GM19455 (cell line): ENCODE data around the gene GDF15.
"Not testable (repeated sequence)": the region's sequence is repeated elsewhere in the genome, so short reads cannot be mapped to it uniquely, and the experiment has no call there.

Experiments
- ATAC-seq: cut with Tn5 transposase; IDR thresholded peaks from one replicate; pipeline ENCODE4 v1.9.1; 2021; ENCODE audit not compliant: unreplicated experiment

The GDF15 gene

DNA sequence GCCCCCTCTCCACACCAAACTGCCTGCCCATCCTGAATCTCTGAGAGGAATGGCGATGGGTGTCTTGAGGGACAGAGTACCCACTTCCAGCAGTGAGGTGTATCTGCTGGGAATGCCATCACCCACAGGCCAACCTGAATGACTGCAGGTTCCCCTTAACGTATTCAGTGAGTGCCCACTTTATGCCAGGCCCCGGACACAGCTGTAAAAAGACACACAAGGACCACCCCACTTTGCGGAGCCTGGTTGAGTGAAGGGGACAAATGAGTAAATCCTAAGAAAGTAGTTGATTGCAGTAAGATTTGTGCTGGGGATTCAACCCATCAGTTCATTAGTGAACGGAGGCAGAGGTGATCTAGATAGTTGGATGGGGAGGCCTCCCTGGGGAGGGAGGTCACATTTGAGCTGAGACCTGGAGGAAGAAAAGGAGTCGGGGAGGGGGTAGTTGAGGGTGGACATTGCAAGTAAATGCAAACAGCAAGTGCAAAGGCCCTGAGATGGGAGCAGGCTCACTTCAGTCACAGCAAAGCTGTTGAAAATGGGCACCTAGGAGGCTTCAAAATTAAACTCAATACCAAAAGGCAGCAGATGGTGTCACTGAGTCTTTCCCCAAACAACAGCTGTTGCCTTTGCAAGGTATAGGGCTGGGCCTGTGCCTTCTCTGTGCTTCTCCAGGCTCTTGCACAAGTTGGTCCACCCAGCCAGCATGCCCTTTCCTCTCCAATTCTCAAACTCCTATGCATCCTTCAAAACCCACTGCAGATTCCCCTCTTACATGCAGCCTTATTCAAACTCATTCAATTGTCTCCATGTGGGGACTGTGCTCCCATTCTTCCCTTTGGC is 4.3 kb downstream of the GDF15 start:
- ATAC-seq, result no peak

DNA sequence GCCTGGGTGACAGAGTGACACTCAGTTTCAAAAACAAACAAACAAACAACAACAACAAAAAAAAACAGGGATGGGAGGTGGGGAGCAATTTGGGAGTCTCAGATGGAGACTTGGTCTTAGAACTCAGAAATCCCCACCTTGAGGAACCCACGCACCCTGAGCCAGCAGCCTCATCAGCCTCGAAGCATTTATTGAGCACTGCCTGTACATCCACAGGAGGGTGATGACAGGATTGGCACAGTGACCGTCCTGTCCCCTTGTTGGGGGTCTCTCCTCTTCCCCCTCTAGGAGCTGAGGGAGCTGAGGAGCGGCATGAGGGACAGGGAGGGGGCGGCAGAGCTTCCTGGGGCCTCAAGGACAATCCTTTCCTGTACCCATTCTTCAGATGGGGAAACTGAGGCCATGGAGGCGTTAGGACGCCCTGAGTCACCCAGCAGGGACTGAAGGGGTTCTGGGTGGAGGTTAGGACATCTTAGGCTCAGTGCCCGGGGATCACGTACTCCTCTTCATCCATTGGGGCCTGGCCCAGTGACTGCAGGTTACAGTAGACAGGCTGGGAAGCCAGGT is 5.6 kb downstream of the GDF15 start:
- no peak for ATAC-seq

DNA sequence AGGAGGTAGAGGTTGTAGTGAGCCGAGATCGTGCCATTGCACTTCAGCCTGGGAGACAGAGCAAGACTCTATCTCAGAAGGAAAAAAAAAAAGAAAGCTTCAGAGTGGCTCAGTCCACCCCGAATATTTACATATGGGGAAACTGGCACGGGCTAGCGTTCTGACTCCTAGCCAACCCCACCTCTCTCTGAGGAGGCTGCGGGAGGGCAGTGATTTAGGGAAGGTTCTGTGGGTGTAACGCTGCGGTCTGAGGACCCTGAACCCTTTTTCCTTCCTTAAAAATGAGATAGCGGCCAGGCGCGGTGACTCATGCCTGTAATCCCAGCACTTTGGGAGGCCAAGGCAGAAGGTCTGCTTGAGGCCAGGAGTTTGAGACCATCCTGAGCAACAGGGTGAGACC is 6.5 kb downstream of the GDF15 start:
- no peak for ATAC-seq

DNA sequence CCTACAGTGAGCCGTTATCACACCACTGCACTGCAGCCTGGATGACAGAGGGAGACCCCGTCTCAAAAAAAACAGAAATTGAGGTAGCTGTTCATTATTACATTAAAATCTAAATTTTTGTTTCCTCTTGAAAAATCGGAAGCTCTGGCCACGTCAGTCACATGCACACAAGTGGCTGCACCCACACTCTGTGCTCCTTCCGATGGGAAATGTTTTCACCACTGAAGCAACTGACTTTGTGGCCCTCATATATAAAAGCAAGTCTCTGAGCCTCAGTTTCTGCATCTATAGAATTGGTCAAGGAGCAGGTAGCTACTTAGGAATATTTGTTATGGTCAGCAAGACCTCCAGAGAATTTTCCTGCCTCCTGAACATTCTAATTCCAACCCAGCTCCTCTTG is 7.0 kb downstream of the GDF15 start:
- ATAC-seq, result no peak

DNA sequence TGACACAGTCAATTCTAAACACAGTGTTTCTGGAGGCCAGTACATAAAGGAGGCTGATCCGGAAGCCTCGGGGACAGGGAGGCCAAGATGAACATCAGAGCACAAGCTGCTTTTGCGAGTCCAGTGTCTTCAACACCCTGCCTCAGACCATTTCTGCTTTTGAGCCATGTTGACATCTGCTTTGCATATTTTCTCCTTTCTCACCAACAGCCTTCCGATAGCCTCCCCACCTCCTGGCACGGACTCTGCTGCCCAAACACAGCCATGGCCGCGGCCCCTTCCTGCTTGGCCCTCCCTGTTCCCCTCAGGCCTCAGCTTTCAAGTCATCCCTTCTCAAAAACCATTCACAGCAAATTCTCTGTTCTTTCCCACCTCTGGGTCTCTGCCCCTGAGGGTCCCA is 7.9 kb downstream of the GDF15 start:
- no peak for ATAC-seq

DNA sequence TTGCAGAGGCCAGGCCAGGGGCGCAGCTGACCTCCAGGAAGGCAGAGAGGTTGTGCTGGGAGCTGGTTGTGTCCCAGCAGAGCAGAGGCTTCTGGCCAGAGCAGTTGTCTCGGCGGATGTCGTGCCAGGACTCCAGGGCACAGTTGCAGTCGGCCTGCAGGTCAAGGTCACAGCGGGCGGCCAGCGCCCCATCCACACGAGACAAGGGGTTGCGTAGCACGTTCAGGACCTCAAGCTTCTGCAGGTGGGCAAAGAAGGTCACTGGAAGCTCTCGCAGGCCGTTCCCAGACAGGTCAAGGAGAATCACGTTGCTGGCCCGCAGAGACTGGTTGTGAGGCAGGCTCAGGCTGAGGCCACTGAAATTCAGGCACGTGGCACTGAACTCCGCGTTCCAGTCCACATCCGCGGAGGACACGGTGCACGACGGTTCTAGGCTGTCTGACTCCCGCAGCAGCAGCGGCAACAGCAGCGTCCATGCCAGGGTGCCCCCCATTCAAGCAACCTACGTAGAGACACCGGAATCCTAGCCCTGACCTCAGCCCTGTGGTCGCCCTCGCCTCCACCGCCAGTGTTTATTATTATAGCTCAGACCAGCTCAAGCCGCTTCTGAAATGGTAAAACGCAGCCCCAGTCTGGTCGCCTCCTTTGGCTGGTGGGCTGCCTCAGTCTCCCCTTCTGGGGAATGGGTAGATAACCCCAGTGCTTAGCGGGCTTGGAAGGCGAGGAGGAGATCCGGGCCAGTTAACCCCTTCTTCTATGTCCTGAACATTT is 10.7 kb downstream of the GDF15 start:
- no peak for ATAC-seq

DNA sequence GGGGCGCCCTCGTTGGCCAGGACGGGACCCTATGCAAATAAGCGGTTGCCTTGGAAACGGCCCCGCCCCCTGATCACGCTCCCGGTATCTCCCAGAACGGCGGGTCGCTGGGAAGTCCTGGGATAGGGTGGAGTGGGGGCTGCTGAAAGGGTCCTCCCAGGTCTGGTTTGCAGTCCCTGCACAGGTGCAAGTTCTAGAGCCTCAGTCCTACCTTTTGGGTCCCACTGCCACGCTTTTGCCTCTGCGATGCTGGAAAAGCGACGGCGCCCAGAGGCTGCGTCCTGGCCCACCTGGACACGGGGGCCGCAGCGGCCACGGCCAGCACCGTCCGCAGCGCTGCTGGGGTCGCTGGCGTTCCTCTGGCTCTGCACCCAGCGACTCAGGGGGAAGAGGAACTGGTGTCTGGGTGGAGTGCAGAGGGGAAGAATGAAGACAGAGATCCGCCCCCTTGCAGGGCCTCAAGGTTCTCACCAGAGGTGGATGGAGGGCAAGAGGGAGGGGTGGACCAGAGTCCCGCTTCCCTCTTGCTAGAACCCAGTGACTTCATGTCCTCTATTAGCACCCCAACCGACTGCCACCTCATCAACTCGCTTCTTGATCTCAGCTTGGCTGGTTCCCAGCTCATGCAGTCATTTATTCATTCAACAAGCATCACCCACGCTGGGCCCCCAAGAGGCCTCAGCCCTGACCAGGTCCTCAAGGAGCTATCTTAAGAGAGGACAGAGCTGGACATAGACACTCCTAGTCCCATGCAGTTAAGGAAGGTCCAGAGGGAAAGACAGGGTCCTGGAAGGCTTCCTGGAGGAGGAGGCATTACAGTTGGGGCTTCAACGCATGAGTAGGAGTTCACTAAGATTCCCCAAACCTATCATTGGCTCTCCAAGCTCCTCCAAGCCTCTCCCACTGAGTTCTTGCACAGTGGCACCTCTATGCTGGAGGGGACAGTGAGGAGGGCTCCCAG is 11.6 kb downstream of the GDF15 start, which contains the start of gene LRRC25:
LRRC25 (minus strand) TSS at position 381 of the 961 bp plus-strand sequence. CDS start 659 bp downstream, outside the sequence.
- no peak for ATAC-seq

DNA sequence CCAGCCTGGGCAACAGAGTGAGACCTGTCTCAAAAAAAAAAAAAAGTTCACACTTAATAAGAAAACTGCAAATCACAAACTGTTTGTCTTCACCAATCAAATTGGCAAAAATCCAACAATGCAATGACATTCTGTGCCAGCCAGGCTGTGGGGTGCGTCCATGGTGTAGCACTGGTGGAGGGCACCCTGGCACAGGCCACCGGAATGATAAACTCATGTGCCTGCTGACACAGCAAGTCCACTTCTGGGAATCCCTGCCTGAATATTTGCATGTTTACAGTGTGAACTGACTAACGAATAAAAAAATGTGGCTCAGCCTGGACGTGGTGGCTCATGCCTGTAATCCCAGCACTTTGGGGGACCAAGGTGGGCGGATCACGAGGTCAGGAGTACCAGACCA is 13.1 kb downstream of the GDF15 start:
- no peak for ATAC-seq

DNA sequence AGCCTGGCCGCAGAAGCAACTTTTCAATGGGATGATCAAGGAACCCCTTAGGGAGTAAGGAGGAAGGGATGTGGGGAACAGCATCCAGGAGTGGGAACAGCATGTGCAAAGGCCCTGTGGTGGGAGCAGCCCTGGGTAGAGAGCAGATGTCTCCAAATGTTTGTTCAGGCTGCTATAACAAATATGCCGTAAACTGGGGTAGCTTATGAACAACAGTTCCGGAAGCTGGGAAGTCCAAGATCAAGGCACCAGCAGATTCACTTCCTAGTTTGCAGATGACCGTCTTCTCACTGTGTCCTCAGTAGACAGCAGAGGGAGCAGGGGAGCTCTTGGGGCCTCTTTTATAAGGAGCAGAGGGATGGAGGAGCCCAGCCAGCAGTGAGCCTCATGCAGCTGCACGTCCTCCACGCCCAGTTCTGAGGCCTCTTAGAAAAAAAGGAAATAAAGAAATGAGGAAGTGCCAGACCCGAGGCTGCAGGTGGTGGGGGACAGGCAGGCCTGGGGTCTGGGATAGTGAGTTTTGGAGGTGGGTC is 15.7 kb downstream of the GDF15 start:
- no peak for ATAC-seq

DNA sequence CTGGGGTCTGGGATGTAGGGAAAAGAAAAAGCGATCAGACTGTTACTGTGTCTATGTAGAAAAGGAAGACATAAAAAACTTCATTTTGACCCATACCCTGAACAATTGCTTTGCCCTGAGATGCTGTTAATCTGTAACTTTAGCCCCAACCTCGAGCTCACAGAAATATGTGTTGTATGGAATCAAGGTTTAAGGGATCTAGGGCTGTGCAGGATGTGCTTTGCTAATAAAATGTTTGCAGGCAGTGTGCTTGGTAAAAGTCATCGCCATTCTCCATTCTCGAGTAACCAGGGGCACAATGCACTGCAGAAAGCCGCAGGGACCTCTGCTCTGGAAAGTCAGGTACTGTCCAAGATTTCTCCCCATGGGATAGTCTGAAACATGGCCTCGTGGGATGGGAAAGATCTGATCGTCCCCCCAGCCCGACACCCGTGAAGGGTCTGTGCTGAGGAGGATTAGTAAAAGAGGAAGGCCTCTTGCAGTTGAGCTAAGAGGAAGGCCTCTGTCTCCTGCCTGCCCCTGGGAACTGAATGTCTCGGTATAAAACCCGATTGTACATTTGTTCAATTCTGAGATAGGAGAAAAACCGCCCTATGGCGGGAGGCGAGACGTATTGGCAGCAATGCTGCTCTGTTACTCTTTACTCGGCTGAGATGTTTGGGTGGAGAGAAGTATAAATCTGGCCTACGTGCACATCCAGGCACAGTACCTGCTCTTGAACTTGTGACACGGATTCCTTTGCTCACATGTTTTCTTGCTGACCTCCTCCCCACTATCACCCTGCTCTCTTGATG is 16.7 kb downstream of the GDF15 start:
- not testable (repeated sequence) for ATAC-seq

DNA sequence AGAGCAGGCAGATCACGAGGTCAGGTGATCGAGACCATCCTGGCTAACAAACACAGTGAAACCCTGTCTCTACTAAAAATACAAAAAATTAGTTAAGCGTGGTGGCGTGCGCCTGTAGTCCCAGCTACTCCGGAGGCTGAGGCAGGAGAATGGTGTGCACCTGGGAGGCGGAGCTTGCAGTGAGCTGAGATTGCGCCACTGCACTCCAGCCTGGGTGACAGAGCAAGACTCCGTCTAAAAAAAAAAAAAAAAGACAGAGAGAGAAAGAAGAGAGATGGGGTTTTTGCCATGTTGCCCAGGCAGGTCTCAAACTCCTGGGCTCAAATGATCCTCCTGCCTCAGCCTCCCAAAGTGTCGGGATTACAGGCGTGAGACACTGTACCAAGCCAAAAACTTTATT is 19.8 kb downstream of the GDF15 start:
- not testable (repeated sequence) for ATAC-seq

DNA sequence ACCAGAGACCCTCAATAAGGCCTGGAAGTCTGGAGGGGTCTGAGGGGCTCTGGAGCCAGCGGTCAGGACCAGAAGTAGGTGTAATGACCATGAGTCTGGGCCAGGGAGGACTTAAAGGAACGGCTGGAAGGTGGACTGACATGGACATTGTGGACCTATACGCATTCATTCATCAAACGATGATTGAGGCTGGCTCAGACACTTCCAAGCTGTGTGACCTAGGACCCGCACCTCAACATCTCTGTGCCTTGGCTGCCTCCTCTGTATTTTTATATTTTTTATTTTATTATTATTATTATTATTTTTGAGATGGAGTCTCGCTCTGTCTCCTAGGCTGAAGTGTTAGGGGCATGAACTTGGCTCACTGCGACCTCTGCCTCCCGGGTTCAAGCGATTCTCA is 20.8 kb downstream of the GDF15 start:
- ATAC-seq, result no peak

DNA sequence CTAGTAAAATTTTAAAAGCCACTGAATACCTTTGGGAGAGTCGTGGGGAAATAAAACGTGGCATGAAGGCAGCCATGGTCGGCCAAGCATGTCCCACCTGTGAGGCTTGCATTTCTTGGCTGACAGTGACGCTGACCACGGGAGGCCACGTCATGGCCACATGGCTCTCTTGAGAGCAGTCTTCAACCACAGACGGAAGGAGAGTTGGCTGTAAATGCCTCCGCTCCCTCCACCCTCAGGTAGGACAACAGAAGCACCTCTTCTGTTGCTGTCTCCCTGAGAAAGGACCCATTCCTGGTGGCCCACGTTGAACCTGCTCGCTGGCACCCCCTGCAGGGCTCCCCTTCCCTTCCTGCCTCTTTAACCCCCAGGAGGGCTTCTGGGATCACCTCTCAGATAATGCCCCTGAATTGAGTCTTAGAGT is 22.1 kb downstream of the GDF15 start:
- no peak for ATAC-seq

DNA sequence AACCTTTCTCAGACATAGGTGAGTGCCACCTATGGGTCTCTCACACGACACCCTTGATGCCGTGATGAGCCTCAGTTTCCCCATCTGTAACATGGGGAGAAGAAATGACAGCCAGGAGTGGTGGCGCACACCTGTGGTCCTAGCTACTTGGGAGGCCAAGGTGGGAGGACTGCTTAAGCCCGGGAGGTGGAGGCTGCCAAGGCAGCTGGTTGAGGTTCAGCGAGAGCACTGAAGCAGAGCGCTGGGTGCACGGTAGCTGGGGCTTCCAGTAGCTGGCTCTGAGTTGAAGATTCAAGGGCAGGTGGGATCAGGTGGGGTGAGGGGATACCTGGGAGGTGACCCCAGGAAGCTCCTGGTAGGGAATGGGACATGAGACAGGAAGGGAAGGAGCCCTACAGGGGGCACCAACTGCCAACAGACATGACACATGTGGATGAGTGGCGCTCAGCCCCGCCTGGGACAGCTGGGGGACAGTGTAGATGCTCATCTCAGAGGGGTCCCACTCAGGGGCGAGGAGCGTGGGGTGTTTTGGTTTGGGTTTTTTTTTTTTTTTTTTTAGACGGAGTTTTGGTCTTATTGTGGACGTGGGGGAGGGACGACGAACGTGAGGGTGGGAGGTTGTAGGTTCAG is 26.8 kb downstream of the GDF15 start:
- ATAC-seq, result no peak

DNA sequence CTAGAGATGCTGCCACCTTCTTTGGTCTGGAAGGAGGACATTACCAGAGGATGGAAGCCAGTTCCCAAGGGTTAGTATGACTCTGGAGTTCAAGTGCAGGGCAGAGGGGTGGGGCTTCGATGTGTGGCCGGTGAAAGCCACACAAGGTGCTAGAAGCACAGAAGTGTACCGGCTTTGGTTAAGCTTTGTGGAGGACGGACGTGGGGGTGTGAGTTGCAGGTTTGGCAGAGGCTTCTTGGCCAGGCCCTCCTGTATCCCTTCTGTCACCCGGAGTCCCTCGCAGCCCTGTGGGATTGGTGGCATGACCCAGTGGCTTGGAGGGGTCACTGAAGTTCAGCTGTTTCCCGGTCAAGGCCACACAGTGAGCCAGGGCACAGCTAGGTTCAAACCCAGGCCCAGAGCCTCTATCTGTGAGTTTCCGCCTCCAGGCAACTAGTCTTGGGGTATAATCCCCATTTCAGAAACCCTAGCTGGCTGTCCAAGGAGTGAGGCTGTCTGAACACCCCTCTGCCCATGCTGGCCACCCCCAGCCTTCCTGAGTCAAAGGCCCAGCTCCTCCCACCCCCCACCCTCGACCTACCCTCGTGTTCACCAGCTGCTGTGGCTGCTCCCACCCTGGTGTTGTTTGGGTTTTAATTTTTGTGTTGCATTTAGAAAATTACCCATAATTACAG is 28.7 kb downstream of the GDF15 start:
- ATAC-seq, result no peak

DNA sequence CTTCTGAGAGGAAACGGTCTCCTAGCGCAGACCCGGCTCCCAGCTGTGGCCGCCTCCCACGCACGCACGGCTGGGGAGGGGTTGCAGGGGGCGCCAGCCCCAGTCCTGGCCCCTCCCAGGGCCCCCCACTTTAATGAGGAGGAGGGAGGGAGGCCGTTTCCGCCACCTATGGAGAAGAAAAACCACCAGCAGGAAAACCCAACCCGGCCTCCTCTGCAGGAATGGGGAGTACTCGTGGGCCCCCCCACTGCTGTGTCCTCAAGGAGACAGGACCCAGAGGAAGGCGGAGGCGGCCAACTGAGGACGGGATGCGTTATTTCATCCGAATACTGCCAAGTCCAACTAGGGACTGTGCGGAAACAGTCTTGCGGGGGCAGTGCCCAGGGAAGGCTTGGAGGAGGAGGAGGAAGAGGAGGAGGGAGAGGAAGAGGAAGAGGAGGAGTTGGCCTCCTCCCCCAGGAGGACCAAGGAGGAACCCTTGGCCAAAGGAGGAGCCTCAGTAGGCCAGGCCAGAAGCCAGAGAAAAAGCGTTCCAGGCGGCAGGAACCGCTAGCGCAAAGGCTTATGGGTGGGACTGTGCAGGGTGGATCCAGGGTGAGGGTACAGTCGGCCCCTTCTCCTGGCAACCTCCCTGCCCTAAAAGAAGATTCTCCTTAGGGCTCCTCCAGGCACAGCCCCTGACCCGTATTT is 29.4 kb downstream of the GDF15 start:
- ATAC-seq, result no peak

DNA sequence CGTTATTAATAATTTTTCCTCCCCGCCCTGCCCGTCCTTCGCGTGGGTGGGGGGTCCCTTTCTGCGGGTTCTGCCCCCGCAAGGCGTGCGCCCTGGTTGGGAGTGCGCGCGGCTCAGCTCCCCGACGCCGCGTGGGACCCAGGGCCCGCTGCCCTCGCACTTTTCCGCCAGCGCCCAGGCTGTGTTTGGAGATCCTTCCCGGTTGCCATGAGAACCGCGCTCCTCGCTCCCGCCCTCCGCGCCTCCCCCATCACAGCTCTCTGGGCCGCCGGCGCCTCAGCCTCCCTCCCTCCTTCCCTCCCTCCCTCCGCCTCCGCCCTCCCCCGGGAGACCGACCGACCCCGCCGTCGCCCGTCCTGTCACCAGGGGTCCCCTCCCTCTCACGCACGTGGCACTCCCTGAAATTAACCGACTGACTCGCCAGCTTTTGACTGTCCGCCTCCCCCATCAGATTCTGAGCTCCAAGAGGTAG is 30.9 kb downstream of the GDF15 start:
- ATAC-seq, result no peak
